OCI-LY3 (cell line): ENCODE measurements around the gene B3GNT9.

Source experiments
- H2AFZ ChIP-seq: fragments of 200-600, 300-600 bp; shearing (Covaris generic); 2 replicates; pipeline ENCODE4 v1.6.0; 2014; ENCODE audit warnings: antibody characterized with exemption, low read depth, low read length
- H3K27ac ChIP-seq: fragments of 200-600, 300-600 bp; sonication (generic); 2 replicates; pipeline ENCODE4 v1.5.1; 2014; ENCODE audit warnings: mild to moderate bottlenecking, low read length, moderate library complexity, mixed read lengths
- H3K27me3 ChIP-seq: fragments of 200-600, 300-600 bp; sonication (generic); 2 replicates; pipeline ENCODE4 v1.6.1; 2014; ENCODE audit warnings: low read depth, low read length, mixed read lengths
- H3K36me3 ChIP-seq: fragments of 200-600, 300-600 bp; sonication (generic); replicated peaks from 2 replicates; pipeline ENCODE3; 2014; ENCODE audit warnings: low read depth, low read length, mixed read lengths
- H3K4me1 ChIP-seq: fragments of 300-600, 200-600 bp; sonication (generic); 2 replicates; pipeline ENCODE4 v1.6.1; 2014; ENCODE audit warnings: low read length, mixed read lengths
- H3K4me2 ChIP-seq: fragments of 200-600, 300-600 bp; sonication (generic); 2 replicates; pipeline ENCODE4 v1.6.1; 2014; ENCODE audit warnings: low read length, mixed read lengths
- H3K4me3 ChIP-seq: fragments of 300-600, 200-600 bp; sonication (generic); 2 replicates; pipeline ENCODE4 v1.5.1; 2014; ENCODE audit warnings: antibody characterized with exemption, mild to moderate bottlenecking, low read length, moderate library complexity
- H3K79me2 ChIP-seq: fragments of 300-600, 200-600 bp; shearing (Covaris generic); 2 replicates; pipeline ENCODE4 v1.6.1; 2014; ENCODE audit warnings: mild to moderate bottlenecking, low read length, mixed read lengths
- H3K9ac ChIP-seq: fragments of 300-600, 200-600 bp; shearing (Covaris generic); 2 replicates; pipeline ENCODE4 v1.6.0; 2014; ENCODE audit warnings: mild to moderate bottlenecking, low read length, moderate library complexity
- H3K9me3 ChIP-seq: fragments of 200-600, 300-600 bp; shearing (Covaris generic); 2 replicates; pipeline ENCODE4 v1.6.1; 2014; ENCODE audit warnings: low read length, mixed read lengths; ENCODE audit not compliant: insufficient read depth
- H4K20me1 ChIP-seq: fragments of 200-600, 300-600 bp; sonication (generic); 2 replicates; pipeline ENCODE4 v1.6.1; 2016; ENCODE audit warnings: low read length, mixed read lengths; ENCODE audit not compliant: insufficient read depth
- EZH2phosphoT487 ChIP-seq: fragments of 200-600 bp; shearing (Covaris generic); IDR thresholded peaks from 2 replicates; pipeline ENCODE4 v1.6.1; 2018; ENCODE audit warnings: antibody characterized with exemption, mixed run types, low read depth
- TF ChIP-seq, protein P1 (sequence below): fragments of 200-600, 300-600 bp; sonication (generic); IDR thresholded peaks from 2 replicates; pipeline ENCODE4 v1.5.1; 2014; ENCODE audit warnings: antibody characterized with exemption, low read length, low read depth

B3GNT9 gene

DNA sequence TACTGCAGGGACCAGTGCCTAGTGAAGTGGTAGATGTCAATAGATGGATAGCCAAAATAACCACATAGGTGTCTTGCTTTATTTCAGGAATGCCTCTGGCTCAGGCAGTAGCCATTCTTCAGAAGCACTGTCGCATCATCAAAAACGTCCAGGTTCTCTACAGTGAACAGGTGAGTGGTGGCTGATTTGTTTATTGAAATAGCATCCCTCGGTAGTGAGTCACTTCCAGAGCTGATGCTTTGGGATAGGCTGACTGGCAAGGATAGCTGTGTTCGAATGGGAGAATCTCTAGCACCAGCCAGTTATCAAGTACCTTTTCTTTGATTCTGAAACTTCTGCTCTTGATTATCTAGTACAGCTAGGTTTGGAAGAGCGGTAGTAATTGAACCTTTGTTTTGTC lies 30.8 kb downstream of the B3GNT9 start:
- peaks cover 11% of the 10 kb centered on the region for H3K36me3 ChIP-seq
- no peak overlapping the region for H3K27ac ChIP-seq
- H3K9me3 ChIP-seq: no peaks in the 10 kb centered on the region
- H3K4me3 ChIP-seq: no peak overlapping the region
- H3K79me2 ChIP-seq: peaks cover 27% of the 10 kb centered on the region
- TF ChIP-seq, protein P1, sequence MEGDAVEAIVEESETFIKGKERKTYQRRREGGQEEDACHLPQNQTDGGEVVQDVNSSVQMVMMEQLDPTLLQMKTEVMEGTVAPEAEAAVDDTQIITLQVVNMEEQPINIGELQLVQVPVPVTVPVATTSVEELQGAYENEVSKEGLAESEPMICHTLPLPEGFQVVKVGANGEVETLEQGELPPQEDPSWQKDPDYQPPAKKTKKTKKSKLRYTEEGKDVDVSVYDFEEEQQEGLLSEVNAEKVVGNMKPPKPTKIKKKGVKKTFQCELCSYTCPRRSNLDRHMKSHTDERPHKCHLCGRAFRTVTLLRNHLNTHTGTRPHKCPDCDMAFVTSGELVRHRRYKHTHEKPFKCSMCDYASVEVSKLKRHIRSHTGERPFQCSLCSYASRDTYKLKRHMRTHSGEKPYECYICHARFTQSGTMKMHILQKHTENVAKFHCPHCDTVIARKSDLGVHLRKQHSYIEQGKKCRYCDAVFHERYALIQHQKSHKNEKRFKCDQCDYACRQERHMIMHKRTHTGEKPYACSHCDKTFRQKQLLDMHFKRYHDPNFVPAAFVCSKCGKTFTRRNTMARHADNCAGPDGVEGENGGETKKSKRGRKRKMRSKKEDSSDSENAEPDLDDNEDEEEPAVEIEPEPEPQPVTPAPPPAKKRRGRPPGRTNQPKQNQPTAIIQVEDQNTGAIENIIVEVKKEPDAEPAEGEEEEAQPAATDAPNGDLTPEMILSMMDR: no peak
- TF ChIP-seq EZH2phosphoT487: no peak
- H2AFZ ChIP-seq: no peak overlapping the region
- H3K4me2 ChIP-seq: no peak overlapping the region
- no peak overlapping the region for H3K9ac ChIP-seq
- H3K27me3 ChIP-seq: no peaks in the 10 kb centered on the region
- H3K4me1 ChIP-seq: no peaks in the 10 kb centered on the region
- peaks cover 6% of the 10 kb centered on the region; the same call in 1 of the 2 replicates for H4K20me1 ChIP-seq

GRCh38 chr16:67117716-67118115 lies 33.1 kb downstream of the B3GNT9 start:
- H3K9me3 ChIP-seq: no peaks in the 10 kb centered on the region
- H3K9ac ChIP-seq: no peak overlapping the region
- H3K4me3 ChIP-seq: no peak overlapping the region
- H3K27ac ChIP-seq: no peak overlapping the region
- no peaks in the 10 kb centered on the region for H3K4me1 ChIP-seq
- no peak overlapping the region for H2AFZ ChIP-seq
- peaks cover 45% of the 10 kb centered on the region for H3K79me2 ChIP-seq
- H4K20me1 ChIP-seq: peaks cover 9% of the 10 kb centered on the region; the same call in 1 of the 2 replicates
- H3K36me3 ChIP-seq: peaks cover 9% of the 10 kb centered on the region
- no peaks in the 10 kb centered on the region for H3K27me3 ChIP-seq
- H3K4me2 ChIP-seq: no peak overlapping the region
- TF ChIP-seq, protein P1: no peak
- TF ChIP-seq EZH2phosphoT487: no peak

DNA sequence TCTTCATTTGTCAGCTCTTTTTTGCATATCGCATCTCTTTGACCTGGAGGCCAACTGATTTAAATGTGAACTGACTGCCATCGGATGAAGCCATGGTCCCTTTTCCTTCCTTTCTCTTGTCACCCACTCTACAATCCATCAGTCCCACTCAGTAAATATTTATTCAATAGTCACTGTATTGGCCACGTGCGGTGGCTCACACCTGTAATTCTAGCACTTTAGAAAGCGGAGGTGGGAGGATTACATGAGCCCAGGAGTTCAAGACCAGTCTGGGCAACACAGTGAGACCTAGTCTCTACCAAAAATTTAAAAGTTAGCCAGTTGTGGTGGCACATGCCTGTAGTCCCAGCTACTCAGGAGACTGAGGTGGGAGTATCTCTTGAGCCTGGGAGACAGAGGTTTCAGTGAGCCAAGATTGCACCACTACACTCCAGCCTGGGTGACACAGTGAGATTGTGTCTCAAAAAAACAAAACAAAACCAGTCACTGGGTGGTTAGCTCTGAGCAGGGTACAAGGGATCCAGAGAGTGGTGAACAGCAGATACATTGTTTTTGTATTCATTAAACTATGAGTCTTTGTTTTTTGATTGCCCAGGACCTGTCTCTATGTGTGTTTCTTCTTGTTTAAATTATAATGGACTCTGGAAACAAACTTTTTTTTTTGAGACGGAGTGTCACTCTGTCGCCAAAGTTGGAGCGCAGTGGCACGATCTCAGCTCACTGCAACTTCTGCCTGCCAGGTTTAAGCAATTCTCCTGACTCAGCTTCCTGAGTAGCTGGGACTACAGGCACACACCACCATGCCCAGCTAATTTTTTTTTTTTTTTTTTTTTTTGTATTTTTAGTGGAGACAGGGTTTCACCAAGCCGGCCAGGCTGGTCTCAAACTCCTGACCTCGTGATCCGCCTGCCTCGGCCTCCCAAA lies 34.1 kb downstream of the B3GNT9 start:
- H3K4me2 ChIP-seq: no peak overlapping the region
- H3K27ac ChIP-seq: no peak overlapping the region

DNA sequence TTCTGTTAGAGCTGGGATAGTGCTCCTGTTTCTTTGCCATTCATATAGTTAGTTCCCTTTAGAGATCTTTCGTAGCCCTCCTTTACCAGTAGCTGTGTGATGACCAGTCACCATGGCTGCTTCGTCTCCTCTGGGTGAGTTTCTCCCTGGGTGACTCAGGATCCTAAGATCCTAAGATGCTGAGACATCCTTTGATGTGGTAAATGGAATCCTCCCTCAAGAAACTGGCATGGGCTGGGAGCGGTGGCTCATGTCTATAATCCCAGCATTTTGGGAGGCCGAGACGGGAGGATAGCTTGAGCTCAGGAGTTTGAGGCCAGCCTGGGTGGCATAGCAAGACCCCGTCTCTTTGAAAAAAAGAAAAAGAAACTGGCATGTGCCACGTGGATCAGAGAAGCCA lies 35.2 kb downstream of the B3GNT9 start:
- Histone ChIP-seq H3K27ac (no peak overlapping the region), H3K27me3 (no peaks in the 10 kb centered on the region), H3K4me3 (no peak overlapping the region), H3K79me2 (peaks cover 66% of the 10 kb centered on the region), H3K4me1 (peaks cover 8% of the 10 kb centered on the region; the same call in 1 of the 2 replicates), H2AFZ (no peak overlapping the region), H3K4me2 (no peak overlapping the region), H4K20me1 (peaks cover 12% of the 10 kb centered on the region; the same call in 1 of the 2 replicates), H3K9ac (no peak overlapping the region), H3K36me3 (peaks cover 9% of the 10 kb centered on the region), H3K9me3 (no peaks in the 10 kb centered on the region)
- TF ChIP-seq, protein P1: no peak
- TF ChIP-seq EZH2phosphoT487: no peak

More for the DNA sequence above, 34.1 kb downstream of the B3GNT9 start:
- no peak overlapping the region for H3K9ac ChIP-seq
- peaks cover 56% of the 10 kb centered on the region for H3K79me2 ChIP-seq
- no peaks in the 10 kb centered on the region for H3K9me3 ChIP-seq
- H3K4me3 ChIP-seq: no peak overlapping the region
- no peaks in the 10 kb centered on the region for H3K4me1 ChIP-seq
- no peak overlapping the region for H2AFZ ChIP-seq
- peaks cover 9% of the 10 kb centered on the region for H3K36me3 ChIP-seq
- H4K20me1 ChIP-seq: peaks cover 12% of the 10 kb centered on the region; the same call in 1 of the 2 replicates
- no peak for TF ChIP-seq EZH2phosphoT487
- TF ChIP-seq, protein P1: no peak
- H3K27me3 ChIP-seq: no peaks in the 10 kb centered on the region
